Choroid plexus epithelial cell (primary cell): ENCODE measurements around the gene CRMP1.
A peak's percentile ranks its signal among the peaks of the same experiment; 100 is the strongest.

Experiments
- DNase-seq: peaks from one replicate; pipeline ENCODE4 v3.0.0-alpha.2; 2010; ENCODE audit warnings: low read depth
- H3K4me3 ChIP-seq: 2 replicates; pipeline ENCODE4 v1.5.1; 2011; ENCODE audit warnings: low read depth, mild to moderate bottlenecking, control low read depth, low read length, moderate library complexity
- CTCF ChIP-seq: conservative IDR thresholded peaks from 2 replicates; pipeline ENCODE4 v1.5.1; 2011; ENCODE audit warnings: low read depth, mild to moderate bottlenecking, control low read depth, inconsistent platforms, low read length, moderate library complexity

The CRMP1 gene

GRCh38 chr4:5931526-5931925, 38.6 kb upstream of the CRMP1 start:
- H3K4me3 ChIP-seq, result no peak overlapping the region
- no peak for TF ChIP-seq CTCF
- DNase-seq, result no peak

DNA sequence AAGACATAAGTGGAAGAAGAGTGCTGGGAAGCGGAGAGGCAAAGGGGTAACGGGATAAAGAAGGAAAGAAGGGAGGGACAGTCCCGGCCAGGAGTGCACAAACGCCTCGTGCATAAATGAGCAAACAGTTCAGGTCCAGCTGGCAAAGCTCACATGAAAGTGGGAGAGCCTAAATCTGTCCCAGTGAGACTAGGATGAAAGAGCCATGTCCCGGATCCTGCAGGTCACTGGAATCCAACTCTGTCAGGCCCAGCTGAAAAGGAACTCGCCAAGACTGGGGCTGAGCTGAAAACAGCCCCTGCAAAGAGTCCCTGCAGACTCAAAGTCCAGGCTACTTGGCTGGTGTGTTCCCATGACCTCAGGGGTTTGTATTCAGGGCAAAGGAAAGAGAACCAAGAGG, 38.0 kb upstream of the CRMP1 start:
- DNase-seq, result no peak
- TF ChIP-seq CTCF, result no peak
- no peak overlapping the region for H3K4me3 ChIP-seq

GRCh38 chr4:5930456-5930855, 37.6 kb upstream of the CRMP1 start:
- H3K4me3 ChIP-seq, result no peak overlapping the region
- DNase-seq, result no peak
- TF ChIP-seq CTCF, result no peak

- H3K4me3 ChIP-seq, result no peak overlapping the region
- DNase-seq, result no peak
- no peak for TF ChIP-seq CTCF
These were observed 36.0 kb upstream of the CRMP1 start for GRCh38 chr4:5928844-5929420.

DNA sequence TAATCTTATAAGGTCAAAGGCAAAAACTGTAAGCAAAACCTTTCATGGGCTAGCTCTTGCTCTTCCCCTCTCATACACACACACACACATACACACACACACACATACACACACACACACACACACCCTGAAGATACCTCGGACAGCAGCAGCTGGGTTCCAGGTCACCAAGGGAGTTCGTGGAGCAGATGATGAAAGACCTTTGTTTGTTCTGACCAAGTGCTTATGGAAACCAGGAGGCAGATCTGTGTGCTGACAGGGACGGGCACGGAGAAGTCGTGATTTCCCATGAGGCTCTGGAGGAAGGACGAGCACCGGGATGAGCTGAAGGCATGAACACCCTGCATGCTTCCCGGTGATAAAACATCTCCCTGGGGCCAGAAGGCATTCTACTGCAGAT, 35.4 kb upstream of the CRMP1 start:
- no peak overlapping the region for H3K4me3 ChIP-seq
- DNase-seq, result peak; percentile 3
- TF ChIP-seq CTCF, result no peak

- no peak for TF ChIP-seq CTCF
- DNase-seq, result no peak
These were observed 34.9 kb upstream of the CRMP1 start for GRCh38 chr4:5927747-5928146.

DNA sequence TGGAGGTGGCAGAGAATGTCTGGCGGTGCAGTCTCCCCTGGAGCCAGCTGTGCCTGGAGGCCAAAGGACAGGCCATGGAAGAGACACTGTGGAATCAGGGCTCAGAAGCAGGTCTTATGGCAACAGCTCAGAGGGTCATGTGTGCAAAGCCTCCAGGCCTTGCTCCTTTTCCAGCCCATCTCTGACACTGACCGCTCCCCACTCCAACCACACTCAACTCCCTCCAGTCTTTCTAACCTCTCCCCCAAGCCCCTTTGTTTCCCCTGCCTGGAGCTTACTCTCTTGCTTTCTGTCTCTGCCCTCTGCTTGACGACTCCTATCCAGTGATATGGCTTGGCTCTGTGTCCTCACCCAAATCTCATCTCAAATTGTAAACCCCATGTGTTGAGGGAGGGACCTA, 34.2 kb upstream of the CRMP1 start:
- H3K4me3 ChIP-seq, result no peak overlapping the region
- no peak for TF ChIP-seq CTCF
- no peak for DNase-seq

More at GRCh38 chr4:5927747-5928146, 34.9 kb upstream of the CRMP1 start:
- no peak overlapping the region for H3K4me3 ChIP-seq
